Hepatocyte (in vitro differentiated cells): ENCODE measurements around the gene COA4.

Source experiments
- EZH2 ChIP-seq: fragments of 200-600 bp; sonication (generic); IDR thresholded peaks from 2 replicates; pipeline ENCODE4 v1.6.1; 2016; ENCODE audit warnings: antibody characterized with exemption, mild to moderate bottlenecking, borderline replicate concordance
- EZH2phosphoT487 ChIP-seq: fragments of 200-600 bp; sonication (generic); IDR thresholded peaks from one replicate; pipeline ENCODE4 v1.6.1; 2018; ENCODE audit warnings: antibody characterized with exemption, mild to moderate bottlenecking, low read depth, moderate library complexity; ENCODE audit not compliant: unreplicated experiment, severe bottlenecking
- TF ChIP-seq, protein P1 (sequence below): fragments of 200-600 bp; sonication (generic); IDR thresholded peaks from 2 replicates; pipeline ENCODE4 v1.5.1; 2016; ENCODE audit warnings: antibody characterized with exemption, mild to moderate bottlenecking; ENCODE audit not compliant: poor library complexity

DNA sequence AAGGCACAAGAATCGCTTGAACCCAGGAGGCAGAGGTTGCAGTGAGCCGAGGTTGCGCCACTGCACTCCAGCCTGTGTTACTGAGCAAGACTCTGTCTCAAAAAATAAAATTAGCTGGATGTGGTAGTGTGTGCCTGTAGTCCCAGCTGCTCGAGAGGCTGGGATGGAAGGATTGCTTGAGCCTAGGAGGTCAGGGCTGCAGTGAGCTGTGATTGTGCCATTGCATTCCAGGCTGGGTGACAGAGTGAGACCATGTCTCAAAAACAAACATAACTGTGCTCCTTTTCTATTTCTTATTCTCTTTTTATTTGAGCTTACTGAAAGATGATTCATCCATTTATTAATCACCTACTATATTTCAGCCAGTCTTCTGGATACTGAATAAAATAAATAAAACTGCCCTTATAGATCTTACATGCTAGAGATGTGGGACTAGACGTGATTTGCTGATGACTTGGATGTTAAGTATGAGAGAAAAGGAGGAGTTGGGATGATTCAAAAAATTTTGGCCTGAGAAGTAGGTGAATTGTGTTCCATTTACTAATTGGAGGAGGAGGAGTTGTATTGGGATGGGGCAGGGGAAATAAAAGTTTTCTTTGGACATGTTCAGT lies 18.2 kb upstream of the COA4 start:
- TF ChIP-seq, protein P1, sequence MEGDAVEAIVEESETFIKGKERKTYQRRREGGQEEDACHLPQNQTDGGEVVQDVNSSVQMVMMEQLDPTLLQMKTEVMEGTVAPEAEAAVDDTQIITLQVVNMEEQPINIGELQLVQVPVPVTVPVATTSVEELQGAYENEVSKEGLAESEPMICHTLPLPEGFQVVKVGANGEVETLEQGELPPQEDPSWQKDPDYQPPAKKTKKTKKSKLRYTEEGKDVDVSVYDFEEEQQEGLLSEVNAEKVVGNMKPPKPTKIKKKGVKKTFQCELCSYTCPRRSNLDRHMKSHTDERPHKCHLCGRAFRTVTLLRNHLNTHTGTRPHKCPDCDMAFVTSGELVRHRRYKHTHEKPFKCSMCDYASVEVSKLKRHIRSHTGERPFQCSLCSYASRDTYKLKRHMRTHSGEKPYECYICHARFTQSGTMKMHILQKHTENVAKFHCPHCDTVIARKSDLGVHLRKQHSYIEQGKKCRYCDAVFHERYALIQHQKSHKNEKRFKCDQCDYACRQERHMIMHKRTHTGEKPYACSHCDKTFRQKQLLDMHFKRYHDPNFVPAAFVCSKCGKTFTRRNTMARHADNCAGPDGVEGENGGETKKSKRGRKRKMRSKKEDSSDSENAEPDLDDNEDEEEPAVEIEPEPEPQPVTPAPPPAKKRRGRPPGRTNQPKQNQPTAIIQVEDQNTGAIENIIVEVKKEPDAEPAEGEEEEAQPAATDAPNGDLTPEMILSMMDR: no peak
- TF ChIP-seq EZH2: no peak
- no peak for TF ChIP-seq EZH2phosphoT487
